Measurements from ENCODE around the gene GCLM. TPM values are rescaled to one million over a fixed set of nuclear protein-coding genes. Genes with fewer than 3 reads are reported as not detected.

GCLM gene, protein sequence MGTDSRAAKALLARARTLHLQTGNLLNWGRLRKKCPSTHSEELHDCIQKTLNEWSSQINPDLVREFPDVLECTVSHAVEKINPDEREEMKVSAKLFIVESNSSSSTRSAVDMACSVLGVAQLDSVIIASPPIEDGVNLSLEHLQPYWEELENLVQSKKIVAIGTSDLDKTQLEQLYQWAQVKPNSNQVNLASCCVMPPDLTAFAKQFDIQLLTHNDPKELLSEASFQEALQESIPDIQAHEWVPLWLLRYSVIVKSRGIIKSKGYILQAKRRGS
- total RNA-seq (2022) (20.2 and 20.9 TPM in 2 replicates), Bru-seq, nascent RNA (percentile 77 among the genes with signal in this experiment), BruChase-seq, experiment 1, labeled RNA remaining after a 6-hour chase (percentile 85 among the genes with signal in this experiment), BruChase-seq, experiment 2, labeled RNA remaining after a 2-hour chase (percentile 83 among the genes with signal in this experiment)
- long read RNA-seq, full-length matches to known transcripts, result 48 of 50 reads
- long read RNA-seq, partial matches to known transcripts, result 0 of 50 reads
- long read RNA-seq, other reads (novel, unspliced or antisense), result 2 of 50 reads

DNA sequence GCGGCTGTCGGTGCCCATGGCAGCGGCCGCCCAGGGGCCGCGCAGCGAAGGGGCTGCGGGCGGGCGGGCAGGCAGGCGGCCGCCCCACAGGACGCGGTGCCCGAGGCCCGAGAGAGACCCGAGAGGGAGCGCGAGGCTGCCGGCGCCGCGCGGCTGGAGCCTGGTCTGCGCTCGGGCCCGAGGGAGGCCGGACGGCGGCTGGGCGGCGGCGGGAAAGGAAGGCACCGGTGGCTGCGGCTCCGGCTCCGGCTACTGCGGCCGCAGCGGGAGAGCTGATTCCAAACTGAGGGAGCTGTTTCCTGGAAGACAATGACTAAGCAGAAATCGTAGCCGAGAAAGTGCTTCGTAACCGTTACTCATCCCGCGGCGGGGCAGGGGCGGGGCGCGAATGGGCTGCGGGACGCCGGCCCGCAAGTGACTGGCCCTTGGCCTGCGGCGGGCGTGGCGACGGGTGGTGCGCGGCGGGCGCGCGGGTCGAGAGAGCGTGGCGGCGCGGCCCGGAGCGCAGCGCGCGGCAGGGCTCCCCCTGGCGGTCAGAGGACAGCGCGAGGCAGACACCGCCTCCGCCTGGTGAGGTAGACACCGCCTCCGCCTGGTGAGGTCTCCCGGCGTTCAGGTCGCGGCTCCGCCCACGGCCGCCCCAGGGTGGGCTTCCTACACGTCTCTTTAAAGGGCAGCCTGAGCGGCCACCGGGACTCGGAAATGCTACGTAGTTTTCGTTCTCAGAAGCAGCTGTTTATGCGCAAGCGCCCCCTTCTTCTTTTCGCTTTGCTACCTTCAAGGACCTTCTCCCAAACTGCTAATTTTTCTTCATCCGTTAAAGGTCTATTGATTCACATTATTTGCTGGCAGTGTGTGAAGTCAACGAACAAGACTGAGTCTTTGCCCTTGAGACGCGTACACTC, at the start of gene GCLM:
Gene GCLM, minus strand, starts transcription at position 285 of the 905 bp plus-strand sequence. Its CDS starts 267 bp downstream, at position 18.
- no TSS peak for BruUV-seq (replicated peaks)
- H3K9me3 Mint-ChIP-seq (ENCODE audit: low read depth, unreplicated experiment), result peaks cover 3% of the 10 kb centered on the region
- H3K4me1 Mint-ChIP-seq (ENCODE audit: low read depth, unreplicated experiment), result peaks cover 22% of the 10 kb centered on the region
- H3K27me3 Mint-ChIP-seq (ENCODE audit: unreplicated experiment), result peaks cover 28% of the 10 kb centered on the region
- peak; percentile 97 for DNase-seq
- peak within 1 kb of the TSS; percentile 86 for H3K27ac Mint-ChIP-seq (ENCODE audit: unreplicated experiment)
- CTCF ChIA-PET, result interaction anchor here (0.6 to 1.4 kb wide), 9 partner anchors 25 to 530 kb away, joined by 3 to 4 read pairs (median 4); partner anchors contain the start of gene DNTTIP2
- H3K36me3 Mint-ChIP-seq (ENCODE audit: insufficient read depth, unreplicated experiment), result peaks cover 17% of the 10 kb centered on the region
- peak within 1 kb of the TSS; percentile 84 for H3K4me3 Mint-ChIP-seq (ENCODE audit: low read depth, unreplicated experiment)
- intact Hi-C loops (cut with micrococcal nuclease; ENCODE audit: unreplicated experiment), result loop anchor here (5.0 kb wide), 1 partner anchor 62 kb away; no protein-coding TSS in a partner anchor
- TF ChIP-seq, protein P1, sequence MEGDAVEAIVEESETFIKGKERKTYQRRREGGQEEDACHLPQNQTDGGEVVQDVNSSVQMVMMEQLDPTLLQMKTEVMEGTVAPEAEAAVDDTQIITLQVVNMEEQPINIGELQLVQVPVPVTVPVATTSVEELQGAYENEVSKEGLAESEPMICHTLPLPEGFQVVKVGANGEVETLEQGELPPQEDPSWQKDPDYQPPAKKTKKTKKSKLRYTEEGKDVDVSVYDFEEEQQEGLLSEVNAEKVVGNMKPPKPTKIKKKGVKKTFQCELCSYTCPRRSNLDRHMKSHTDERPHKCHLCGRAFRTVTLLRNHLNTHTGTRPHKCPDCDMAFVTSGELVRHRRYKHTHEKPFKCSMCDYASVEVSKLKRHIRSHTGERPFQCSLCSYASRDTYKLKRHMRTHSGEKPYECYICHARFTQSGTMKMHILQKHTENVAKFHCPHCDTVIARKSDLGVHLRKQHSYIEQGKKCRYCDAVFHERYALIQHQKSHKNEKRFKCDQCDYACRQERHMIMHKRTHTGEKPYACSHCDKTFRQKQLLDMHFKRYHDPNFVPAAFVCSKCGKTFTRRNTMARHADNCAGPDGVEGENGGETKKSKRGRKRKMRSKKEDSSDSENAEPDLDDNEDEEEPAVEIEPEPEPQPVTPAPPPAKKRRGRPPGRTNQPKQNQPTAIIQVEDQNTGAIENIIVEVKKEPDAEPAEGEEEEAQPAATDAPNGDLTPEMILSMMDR (IDR thresholded peaks at IDR 0.05; ENCODE audit: unreplicated experiment), result peak; percentile 75

DNA sequence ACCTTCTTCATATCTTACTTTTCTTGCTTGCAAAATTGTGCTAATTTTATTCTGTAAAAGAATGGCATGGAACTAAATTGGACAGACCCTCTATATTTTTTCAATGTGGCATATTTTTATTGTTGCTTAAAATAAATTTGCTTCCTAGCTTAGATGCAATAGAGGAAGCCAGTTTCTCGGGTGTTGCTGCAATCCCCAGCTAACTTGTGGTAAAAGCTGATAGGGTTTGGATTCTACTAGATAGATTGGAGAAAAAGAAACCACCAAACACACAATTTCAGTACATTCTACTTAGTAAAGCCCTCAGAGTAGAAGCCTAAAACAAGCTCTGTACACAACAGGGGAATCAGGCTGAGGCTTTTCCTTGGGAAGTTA, 49.5 kb upstream of the GCLM start:
- H3K27ac Mint-ChIP-seq (ENCODE audit: unreplicated experiment), result no peak overlapping the region
- DNase-seq, result no peak
- peaks cover 22% of the 10 kb centered on the region for H3K4me1 Mint-ChIP-seq (ENCODE audit: low read depth, unreplicated experiment)
- H3K9me3 Mint-ChIP-seq (ENCODE audit: low read depth, unreplicated experiment), result peaks cover 13% of the 10 kb centered on the region
- intact Hi-C loops (cut with micrococcal nuclease; ENCODE audit: unreplicated experiment), result no loop called here
- TF ChIP-seq, protein P1 (IDR thresholded peaks at IDR 0.05; ENCODE audit: unreplicated experiment), result no peak
- BruUV-seq (replicated peaks), result no TSS peak
- H3K27me3 Mint-ChIP-seq (ENCODE audit: unreplicated experiment), result no peaks in the 10 kb centered on the region
- H3K4me3 Mint-ChIP-seq (ENCODE audit: low read depth, unreplicated experiment), result no peak overlapping the region
- peaks cover 2% of the 10 kb centered on the region for H3K36me3 Mint-ChIP-seq (ENCODE audit: insufficient read depth, unreplicated experiment)
- CTCF ChIA-PET, result interaction anchor here (0.7 to 0.9 kb wide), 2 partner anchors 49 to 200 kb away, joined by 3 to 4 read pairs; no protein-coding TSS in a partner anchor

DNA sequence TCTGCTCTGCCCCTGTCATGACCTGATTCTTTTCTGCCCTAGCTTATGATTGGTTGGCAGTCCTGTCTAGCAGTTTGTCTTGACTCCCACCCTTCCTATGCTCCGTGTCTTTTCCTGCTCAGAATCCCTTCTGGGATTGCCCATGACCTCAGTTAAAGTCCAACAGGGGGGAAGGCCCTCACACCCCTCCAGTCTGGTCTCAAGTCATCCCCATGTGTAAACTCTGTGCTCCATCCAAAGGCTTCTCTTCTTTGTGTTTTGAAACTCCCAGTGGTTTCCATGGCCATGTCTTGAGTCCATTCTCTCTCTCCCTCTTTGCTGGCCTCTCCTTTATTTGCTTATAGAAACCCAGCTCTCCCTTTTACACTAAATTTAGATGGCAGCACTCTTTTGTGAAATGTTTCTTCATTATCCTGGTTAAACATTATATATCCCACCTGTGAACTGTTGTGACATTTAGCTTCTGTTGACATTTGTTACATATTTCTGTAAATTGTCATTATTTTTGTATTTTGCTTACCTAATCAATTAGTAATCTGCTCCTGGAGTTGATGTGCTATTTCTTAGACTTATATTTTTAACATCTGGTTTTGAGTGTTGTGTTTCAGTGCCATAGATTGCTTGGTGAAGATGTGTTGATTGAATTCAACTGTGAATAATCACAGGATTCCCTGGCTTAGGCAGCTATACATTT, 48.9 kb upstream of the GCLM start:
- no TSS peak for BruUV-seq (replicated peaks)

More for the DNA sequence above, 48.9 kb upstream of the GCLM start:
- H3K27ac Mint-ChIP-seq (ENCODE audit: unreplicated experiment), result no peak overlapping the region
- peaks cover 13% of the 10 kb centered on the region for H3K9me3 Mint-ChIP-seq (ENCODE audit: low read depth, unreplicated experiment)
- intact Hi-C loops (cut with micrococcal nuclease; ENCODE audit: unreplicated experiment), result no loop called here
- H3K27me3 Mint-ChIP-seq (ENCODE audit: unreplicated experiment), result no peaks in the 10 kb centered on the region
- TF ChIP-seq, protein P1 (IDR thresholded peaks at IDR 0.05; ENCODE audit: unreplicated experiment), result no peak
- DNase-seq, result no peak
- no peaks in the 10 kb centered on the region for H3K36me3 Mint-ChIP-seq (ENCODE audit: insufficient read depth, unreplicated experiment)
- no peak overlapping the region for H3K4me3 Mint-ChIP-seq (ENCODE audit: low read depth, unreplicated experiment)
- peaks cover 16% of the 10 kb centered on the region for H3K4me1 Mint-ChIP-seq (ENCODE audit: low read depth, unreplicated experiment)
- CTCF ChIA-PET, result interaction anchor here (0.7 to 0.9 kb wide), 2 partner anchors 48 to 201 kb away, joined by 3 to 4 read pairs; no protein-coding TSS in a partner anchor
